ENCODE measurements around the gene FASTKD3.

Gene FASTKD3

GRCh38 chr5:7882926-7883325 is 14.1 kb upstream of the FASTKD3 start:
- no peak for DNase-seq (ENCODE audit: extremely low spot score)
- ChIA-PET CTCF (interaction anchor here (1.0 kb wide), 1 partner anchor 14 kb away, joined by 3 read pairs; the partner anchor contains the start of genes FASTKD3 and MTRR), POLR2A (interaction anchor here (1.0 kb wide), 1 partner anchor 14 kb away, joined by 4 read pairs; the partner anchor contains the start of genes FASTKD3 and MTRR)
- TF ChIP-seq FOXM1 (IDR thresholded peaks at IDR 0.05; ENCODE audit: borderline replicate concordance) (no peak), SP1 (IDR thresholded peaks at IDR 0.05) (no peak), ZNF384 (IDR thresholded peaks at IDR 0.05) (no peak), CTBP1 (IDR thresholded peaks at IDR 0.05; ENCODE audit: borderline replicate concordance) (no peak), BHLHE40 (IDR thresholded peaks at IDR 0.05; ENCODE audit: borderline replicate concordance) (no peak), FOXK2 (IDR thresholded peaks at IDR 0.05) (no peak), NFRKB (IDR thresholded peaks at IDR 0.05) (no peak), FOXA1 (IDR thresholded peaks at IDR 0.05) (no peak), L3MBTL2 (conservative IDR thresholded peaks at IDR 0.05) (no peak)

DNA sequence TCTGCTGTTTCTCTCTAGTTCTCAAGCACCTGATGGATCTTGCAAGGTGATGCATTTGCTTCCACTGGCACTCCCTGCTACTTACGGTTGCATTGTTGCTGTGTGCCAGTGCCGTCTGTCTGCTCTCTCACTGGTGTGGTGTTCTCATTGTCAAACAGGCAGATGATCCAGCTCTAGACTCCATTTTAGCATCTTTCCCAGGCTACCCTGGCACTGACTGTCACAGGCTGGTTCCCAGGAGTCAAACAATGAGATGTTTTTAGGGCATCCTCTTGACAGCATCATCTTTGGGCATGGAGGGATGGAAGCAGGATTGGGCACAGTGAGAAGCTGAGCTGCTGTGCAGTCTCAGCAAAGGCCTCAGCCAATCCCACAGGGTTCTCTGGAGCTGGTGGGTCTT is 13.0 kb upstream of the FASTKD3 start:
- POLR2A ChIA-PET, result interaction anchor here (1.0 kb wide), 1 partner anchor 13 kb away, joined by 4 read pairs; the partner anchor contains the start of genes FASTKD3 and MTRR
- DNase-seq (ENCODE audit: extremely low spot score), result no peak
- CTCF ChIA-PET, result interaction anchor here (1.0 kb wide), 1 partner anchor 9 kb away, joined by 4 read pairs; no protein-coding TSS in a partner anchor
- TF ChIP-seq HDGF (IDR thresholded peaks at IDR 0.05; ENCODE audit: borderline replicate concordance) (no peak), ARNT (IDR thresholded peaks at IDR 0.05) (no peak), CTBP1 (IDR thresholded peaks at IDR 0.05; ENCODE audit: borderline replicate concordance) (no peak)

- TF ChIP-seq L3MBTL2 (conservative IDR thresholded peaks at IDR 0.05), result no peak
- CTCF ChIA-PET, result interaction anchor here (0.6 to 1.0 kb wide), 3 partner anchors 9 to 30 kb away, joined by 3 to 4 read pairs (median 4); no protein-coding TSS in a partner anchor
- POLR2A ChIA-PET, result interaction anchor here (1.2 kb wide), 1 partner anchor 12 kb away, joined by 5 read pairs; the partner anchor contains the start of genes FASTKD3 and MTRR
- peak; percentile 14 for DNase-seq (ENCODE audit: extremely low spot score)
Observed at GRCh38 chr5:7881091-7881490, 12.3 kb upstream of the FASTKD3 start.

DNA sequence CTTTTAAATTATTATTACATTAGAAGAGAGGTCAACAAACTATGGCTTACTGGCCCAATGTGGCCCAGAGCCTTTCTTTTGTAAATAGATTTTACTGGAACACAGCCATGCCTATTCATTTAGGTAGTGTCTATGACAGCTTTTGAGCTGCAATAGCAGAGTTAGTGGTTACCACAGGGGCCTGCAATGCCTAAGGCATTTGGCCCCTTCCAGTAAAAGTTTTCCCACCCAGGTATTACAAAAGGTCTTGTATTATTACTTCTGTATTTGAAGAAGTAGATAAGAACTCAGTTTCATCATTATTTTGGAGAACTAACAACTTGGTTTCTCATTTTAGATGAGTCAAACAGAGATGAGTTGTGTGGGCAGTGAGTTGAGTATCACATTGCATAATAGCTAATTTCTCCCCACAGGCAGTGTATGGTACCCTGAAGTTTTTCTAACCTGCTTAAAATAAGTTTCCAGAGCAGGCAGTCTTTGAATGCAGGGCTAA is 9.6 kb upstream of the FASTKD3 start:
- ChIA-PET CTCF (no interaction called here), POLR2A (interaction anchor here (0.8 kb wide), 1 partner anchor 10 kb away, joined by 4 read pairs; the partner anchor contains the start of genes FASTKD3 and MTRR)
- DNase-seq (ENCODE audit: extremely low spot score), result no peak
- no peak for TF ChIP-seq SP1 (IDR thresholded peaks at IDR 0.05)
- TF ChIP-seq LEF1 (IDR thresholded peaks at IDR 0.05; ENCODE audit: borderline replicate concordance), result no peak
- no peak for TF ChIP-seq ARNT (IDR thresholded peaks at IDR 0.05)
- TF ChIP-seq L3MBTL2 (conservative IDR thresholded peaks at IDR 0.05), result no peak
- no peak for TF ChIP-seq SUZ12 (IDR thresholded peaks at IDR 0.05)
- no peak for TF ChIP-seq CTBP1 (IDR thresholded peaks at IDR 0.05; ENCODE audit: borderline replicate concordance)
- no peak for TF ChIP-seq FOXA1 (IDR thresholded peaks at IDR 0.05)
- no peak for TF ChIP-seq ELF4 (IDR thresholded peaks at IDR 0.05)
- TF ChIP-seq FOXK2 (IDR thresholded peaks at IDR 0.05), result no peak

DNA sequence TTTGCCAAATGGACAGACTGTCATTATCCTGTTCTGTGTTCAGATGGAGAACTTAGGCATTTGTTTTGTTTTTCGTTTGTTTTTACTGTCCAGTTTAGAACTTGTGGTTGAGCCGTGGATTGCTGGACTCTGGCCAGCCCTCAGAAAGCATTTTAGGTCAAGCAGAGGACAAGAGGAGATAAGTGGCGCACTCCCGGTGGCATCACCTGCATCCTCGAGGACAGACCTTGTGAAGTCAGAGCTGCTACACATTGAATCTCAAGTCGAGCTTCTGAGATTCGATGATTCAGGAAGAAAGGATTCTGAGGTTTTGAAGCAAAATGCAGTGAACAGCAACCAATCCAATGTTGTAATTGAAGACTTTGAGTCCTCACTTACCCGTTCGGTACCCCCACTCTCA is 9.0 kb upstream of the FASTKD3 start:
- POLR2A ChIA-PET, result interaction anchor here (0.8 kb wide), 1 partner anchor 9 kb away, joined by 4 read pairs; the partner anchor contains the start of genes FASTKD3 and MTRR
- CTCF ChIA-PET, result no interaction called here
- DNase-seq (ENCODE audit: extremely low spot score), result no peak
- no peak for TF ChIP-seq SP1 (IDR thresholded peaks at IDR 0.05)
- no peak for TF ChIP-seq PKNOX1 (IDR thresholded peaks at IDR 0.05)
- TF ChIP-seq TARDBP (IDR thresholded peaks at IDR 0.05), result no peak
- TF ChIP-seq FOXM1 (IDR thresholded peaks at IDR 0.05; ENCODE audit: borderline replicate concordance), result no peak
- TF ChIP-seq BHLHE40 (IDR thresholded peaks at IDR 0.05; ENCODE audit: borderline replicate concordance), result no peak
- no peak for TF ChIP-seq FOXK2 (IDR thresholded peaks at IDR 0.05)
- TF ChIP-seq ELF4 (IDR thresholded peaks at IDR 0.05), result no peak
- TF ChIP-seq LEF1 (IDR thresholded peaks at IDR 0.05; ENCODE audit: borderline replicate concordance), result no peak
- no peak for TF ChIP-seq FOXA1 (IDR thresholded peaks at IDR 0.05)

- ChIA-PET POLR2A (no interaction called here), CTCF (interaction anchor here (1.9 kb wide), 1 partner anchor 10 kb away, joined by 4 read pairs; no protein-coding TSS in a partner anchor)
- no peak for TF ChIP-seq PKNOX1 (IDR thresholded peaks at IDR 0.05)
- TF ChIP-seq CTBP1 (IDR thresholded peaks at IDR 0.05; ENCODE audit: borderline replicate concordance), result no peak
- TF ChIP-seq FOXA1 (IDR thresholded peaks at IDR 0.05), result no peak
- TF ChIP-seq LEF1 (IDR thresholded peaks at IDR 0.05; ENCODE audit: borderline replicate concordance), result no peak
- TF ChIP-seq L3MBTL2 (conservative IDR thresholded peaks at IDR 0.05), result no peak
- no peak for TF ChIP-seq ZNF384 (IDR thresholded peaks at IDR 0.05)
- TF ChIP-seq BHLHE40 (IDR thresholded peaks at IDR 0.05; ENCODE audit: borderline replicate concordance), result no peak
- no peak for TF ChIP-seq ARNT (IDR thresholded peaks at IDR 0.05)
- TF ChIP-seq FOXK2 (IDR thresholded peaks at IDR 0.05), result no peak
- TF ChIP-seq TARDBP (IDR thresholded peaks at IDR 0.05), result no peak
- no peak for TF ChIP-seq HDGF (IDR thresholded peaks at IDR 0.05; ENCODE audit: borderline replicate concordance)
- TF ChIP-seq SP1 (IDR thresholded peaks at IDR 0.05), result no peak
- TF ChIP-seq ELF4 (IDR thresholded peaks at IDR 0.05), result no peak
- DNase-seq (ENCODE audit: extremely low spot score), result no peak
Observed at GRCh38 chr5:7876867-7877266, 8.0 kb upstream of the FASTKD3 start.

GRCh38 chr5:7875151-7875550 is 6.3 kb upstream of the FASTKD3 start:
- TF ChIP-seq FOXK2 (IDR thresholded peaks at IDR 0.05) (no peak), TARDBP (IDR thresholded peaks at IDR 0.05) (no peak), FOXA1 (IDR thresholded peaks at IDR 0.05) (no peak), PKNOX1 (IDR thresholded peaks at IDR 0.05) (no peak), BHLHE40 (IDR thresholded peaks at IDR 0.05; ENCODE audit: borderline replicate concordance) (no peak), SP1 (IDR thresholded peaks at IDR 0.05) (no peak), HDGF (IDR thresholded peaks at IDR 0.05; ENCODE audit: borderline replicate concordance) (no peak), ELF4 (IDR thresholded peaks at IDR 0.05) (no peak)
- ChIA-PET POLR2A (no interaction called here), CTCF (interaction anchor here (0.6 kb wide), 1 partner anchor 10 kb away, joined by 3 read pairs; no protein-coding TSS in a partner anchor)
- no peak for DNase-seq (ENCODE audit: extremely low spot score)
